ENCODE results near the gene SFI1.
A peak's percentile ranks its signal among the peaks of the same experiment; 100 is the strongest.
"Not testable (repeated sequence)": the region's sequence is repeated elsewhere in the genome, so short reads cannot be mapped to it uniquely, and the experiment has no call there.

The SFI1 gene

GRCh38 chr22:31637891-31638618, 141.7 kb downstream of the SFI1 start:
- no peak for DNase-seq

- DNase-seq: no peak
Observed at GRCh38 chr22:31639436-31640039, 143.2 kb downstream of the SFI1 start.

- DNase-seq: no peak
Observed at GRCh38 chr22:31646186-31647019, 150.1 kb downstream of the SFI1 start.

DNA sequence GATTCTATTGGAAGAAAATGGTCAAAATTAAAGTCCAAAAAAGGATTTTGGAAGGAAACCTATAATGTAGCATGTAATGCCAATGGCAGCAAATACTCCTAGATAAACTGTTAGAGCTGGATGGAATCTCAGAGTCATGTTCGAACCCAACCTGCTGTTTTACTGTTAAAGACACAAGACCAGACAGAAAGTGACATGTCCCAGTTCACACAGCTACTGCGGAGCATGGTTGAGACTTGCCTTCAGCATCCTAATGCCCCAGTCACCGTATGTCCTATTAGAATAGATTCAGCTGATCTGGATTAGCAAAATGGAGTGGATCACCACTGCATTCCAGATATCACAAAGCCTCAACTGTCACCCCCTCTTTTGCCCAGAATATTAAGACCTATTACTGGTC, 150.7 kb downstream of the SFI1 start:
- no peak for DNase-seq

DNA sequence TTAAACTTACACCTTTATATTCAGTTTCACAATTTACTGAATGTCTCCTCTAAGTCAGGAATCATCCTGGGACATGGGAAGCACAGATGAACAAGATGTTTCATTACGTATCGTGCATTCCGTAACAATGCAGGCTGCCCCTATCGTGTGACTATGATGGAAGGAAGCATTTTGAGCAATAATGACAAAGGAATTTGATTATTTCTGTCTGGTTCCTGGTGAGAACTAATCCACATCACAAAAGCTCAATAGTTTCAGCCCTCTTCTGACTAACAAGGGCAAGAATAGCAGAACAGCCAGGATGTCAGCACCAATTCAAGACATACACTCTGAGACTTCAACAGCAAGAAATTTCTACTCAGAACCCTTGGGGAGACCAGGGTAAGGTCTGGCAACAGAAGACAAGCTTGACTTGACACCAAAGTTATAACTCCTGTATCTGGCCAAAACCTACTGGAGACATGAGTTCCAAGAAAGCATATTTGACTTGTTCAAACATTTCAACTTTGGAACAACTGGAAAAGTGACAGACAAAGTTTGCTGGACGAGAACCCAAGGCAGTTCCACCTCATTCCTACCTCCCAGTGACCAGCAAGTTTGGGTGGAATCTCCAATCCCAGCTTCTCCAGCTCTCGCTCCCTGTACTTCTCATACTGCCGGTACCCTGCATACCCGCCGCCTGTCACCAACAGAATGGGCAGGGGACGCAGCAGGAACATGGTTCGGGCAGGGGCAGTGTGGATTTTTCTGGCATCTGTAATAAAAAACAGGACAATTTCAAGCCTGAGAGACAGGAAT, 151.4 kb downstream of the SFI1 start:
- no peak for DNase-seq

- DNase-seq: no peak
Observed at GRCh38 chr22:31650391-31650790, 154.1 kb downstream of the SFI1 start.

- DNase-seq: no peak
Observed at GRCh38 chr22:31651664-31652063, 155.3 kb downstream of the SFI1 start.

DNA sequence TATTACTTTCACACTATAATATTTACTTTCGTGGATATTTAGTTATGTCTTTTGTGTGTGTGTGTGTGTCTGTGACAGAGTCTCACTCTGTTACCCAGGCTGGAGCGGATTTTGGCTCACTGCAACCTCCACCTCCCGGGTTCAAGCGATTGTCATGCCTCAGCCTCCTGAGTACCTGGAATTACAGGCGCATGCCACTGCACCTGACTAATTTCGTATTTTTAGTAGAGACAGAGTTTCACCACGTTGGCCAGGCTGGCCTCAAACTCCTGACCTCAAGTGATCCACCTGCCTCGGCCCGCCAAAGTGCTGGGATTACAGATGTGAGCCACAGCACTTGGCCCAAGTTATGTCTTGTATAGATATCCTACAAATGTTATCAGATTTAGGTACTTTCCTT, 155.8 kb downstream of the SFI1 start:
- DNase-seq: no peak

- no peak for DNase-seq
Observed at GRCh38 chr22:31652911-31653684, 156.8 kb downstream of the SFI1 start.

DNA sequence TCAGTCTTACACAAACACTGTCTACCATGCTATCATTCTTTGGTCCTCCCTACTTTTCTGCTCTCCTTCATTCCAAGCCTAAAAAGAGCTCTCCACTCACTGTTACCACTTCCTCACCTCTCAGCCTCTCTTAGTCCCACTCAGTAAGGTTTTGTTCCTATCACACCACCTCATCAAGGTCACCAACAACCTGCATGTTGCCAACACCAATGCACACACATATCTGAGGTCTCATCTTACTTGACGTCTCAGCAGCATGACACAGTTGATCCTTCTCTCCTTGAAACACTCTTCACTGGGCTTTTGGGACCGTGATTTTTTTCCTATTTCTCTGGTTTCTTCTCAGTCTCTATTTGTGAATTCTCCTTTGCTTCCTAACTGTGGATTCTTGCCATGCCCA, 157.6 kb downstream of the SFI1 start:
- DNase-seq: no peak

DNA sequence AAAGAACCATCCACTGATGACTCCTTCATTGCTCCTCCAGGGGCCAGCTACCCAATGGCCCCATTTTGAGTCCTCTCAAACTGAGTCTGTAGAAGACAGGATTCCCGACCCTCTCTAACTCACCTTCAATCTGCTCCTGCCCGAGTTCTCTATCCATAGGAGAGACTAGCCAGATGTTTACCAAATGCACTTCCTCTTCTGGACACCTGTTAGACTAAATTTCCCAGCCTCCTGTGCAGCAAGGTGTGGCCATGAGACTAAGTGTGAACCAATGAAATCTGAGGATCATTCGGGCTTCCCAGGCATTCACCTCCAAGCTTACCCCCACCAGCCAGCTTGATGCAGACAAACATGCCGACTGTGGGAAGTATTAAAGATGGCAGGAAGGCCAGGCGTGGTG, 158.1 kb downstream of the SFI1 start:
- no peak for DNase-seq

DNA sequence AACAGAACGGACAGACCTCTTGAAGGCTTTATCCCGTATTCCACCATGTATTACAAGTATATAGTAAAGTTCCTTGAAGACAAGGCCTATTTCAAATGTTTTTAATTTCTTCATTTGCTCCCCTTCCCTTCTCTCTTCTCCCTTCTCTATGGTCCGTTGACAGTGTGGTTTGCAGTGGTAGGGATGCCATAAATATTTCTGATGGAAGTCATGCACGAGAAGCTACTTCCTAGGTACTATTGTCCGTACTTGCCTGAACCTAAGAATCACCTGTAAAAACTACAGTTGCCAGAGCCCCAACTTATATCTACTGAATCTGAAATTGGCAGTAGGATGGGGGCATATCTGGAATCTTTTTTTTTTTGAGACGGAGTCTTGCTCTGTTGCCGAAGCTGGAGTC, 162.9 kb downstream of the SFI1 start:
- DNase-seq: no peak

DNA sequence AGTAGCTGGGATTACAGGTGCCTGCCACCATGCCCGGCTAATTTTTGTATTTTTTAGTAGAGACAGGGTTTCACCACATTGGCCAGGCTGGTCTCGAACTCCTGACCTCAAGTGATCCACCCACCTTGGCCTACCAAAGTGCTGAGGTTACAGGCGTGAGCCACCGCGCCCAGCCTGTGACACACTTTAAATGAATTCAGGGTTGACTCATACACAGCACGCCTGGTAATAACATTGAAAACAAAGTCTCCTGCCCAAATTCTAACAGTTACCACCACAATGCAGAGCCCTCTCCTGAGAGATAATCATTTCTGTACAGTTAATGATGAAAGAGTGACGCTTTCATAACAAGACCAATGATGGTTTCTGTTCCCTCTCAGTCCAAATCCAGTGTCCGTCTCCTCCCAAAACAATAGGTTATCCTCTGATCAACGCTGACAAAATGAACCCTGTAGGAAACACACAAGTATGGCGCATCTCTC, 164.6 kb downstream of the SFI1 start:
- not testable (repeated sequence) for DNase-seq

GRCh38 chr22:31661851-31662667, 165.7 kb downstream of the SFI1 start, which contains the start of gene PISD:
PISD (minus strand) TSS chr22:31662215; CDS start chr22:31662208, 7 bp downstream.
- peak; percentile 94 for DNase-seq

- DNase-seq: no peak
Observed at GRCh38 chr22:31662668-31663037, 166.3 kb downstream of the SFI1 start.
